Effector memory CD4-positive, alpha-beta T cell (primary cell): ENCODE results near the gene SEC23A.
"Not testable (repeated sequence)": the region's sequence is repeated elsewhere in the genome, so short reads cannot be mapped to it uniquely, and the experiment has no call there.

Experiments
- DNase-seq, 3 donors: peaks; one replicate each; pipeline ENCODE4 v3.0.0-alpha.2; 2020
- H3K27ac ChIP-seq: 2 replicates; pipeline ENCODE4 v1.7.0; 2013; ENCODE audit warnings: mild to moderate bottlenecking, low read length, moderate library complexity; ENCODE audit not compliant: insufficient read depth, poor library complexity, severe bottlenecking
- H3K27me3 ChIP-seq: replicated peaks from 2 replicates; pipeline ENCODE4 v1.7.0; 2013; ENCODE audit warnings: mild to moderate bottlenecking, low read length; ENCODE audit not compliant: insufficient read depth, control insufficient read depth, poor library complexity, severe bottlenecking
- H3K36me3 ChIP-seq: 2 replicates; pipeline ENCODE4 v1.7.0; 2013; ENCODE audit warnings: mild to moderate bottlenecking, low read length, moderate library complexity; ENCODE audit not compliant: control insufficient read depth, insufficient read depth
- H3K4me1 ChIP-seq: 2 replicates; pipeline ENCODE4 v1.7.0; 2013; ENCODE audit warnings: low read length, mild to moderate bottlenecking; ENCODE audit not compliant: control insufficient read depth, insufficient read depth, poor library complexity, severe bottlenecking
- H3K4me3 ChIP-seq: 2 replicates; pipeline ENCODE4 v1.7.0; 2013; ENCODE audit warnings: low read length, low read depth, mild to moderate bottlenecking; ENCODE audit not compliant: insufficient read depth, poor library complexity, severe bottlenecking
- H3K9me3 ChIP-seq: 2 replicates; pipeline ENCODE4 v1.7.0; 2013; ENCODE audit warnings: mild to moderate bottlenecking, low read length, moderate library complexity; ENCODE audit not compliant: control insufficient read depth

The SEC23A gene

GRCh38 chr14:39091716-39092115 is 11.3 kb downstream of the SEC23A start:
- H3K4me1 ChIP-seq, result no peaks in the 10 kb centered on the region
- H3K27me3 ChIP-seq, result no peaks in the 10 kb centered on the region
- H3K27ac ChIP-seq, result no peak overlapping the region
- H3K4me3 ChIP-seq, result no peak overlapping the region
- peaks cover 51% of the 10 kb centered on the region for H3K36me3 ChIP-seq
- no peak for DNase-seq
- H3K9me3 ChIP-seq, result no peaks in the 10 kb centered on the region

- Histone ChIP-seq H3K4me3 (no peak overlapping the region), H3K27ac (no peak overlapping the region), H3K36me3 (peaks cover 56% of the 10 kb centered on the region), H3K4me1 (no peaks in the 10 kb centered on the region), H3K27me3 (no peaks in the 10 kb centered on the region), H3K9me3 (no peaks in the 10 kb centered on the region)
- no peak for DNase-seq
Observed at GRCh38 chr14:39090548-39091111, 12.4 kb downstream of the SEC23A start.

- H3K4me3 ChIP-seq, result no peak overlapping the region
- H3K4me1 ChIP-seq, result no peaks in the 10 kb centered on the region
- no peak for DNase-seq
- no peak overlapping the region for H3K27ac ChIP-seq
- H3K9me3 ChIP-seq, result no peaks in the 10 kb centered on the region
- peaks cover 58% of the 10 kb centered on the region for H3K36me3 ChIP-seq
- no peaks in the 10 kb centered on the region for H3K27me3 ChIP-seq
Observed at GRCh38 chr14:39087493-39087892, 15.5 kb downstream of the SEC23A start.

- DNase-seq, result no peak
- no peaks in the 10 kb centered on the region for H3K27me3 ChIP-seq
- H3K4me1 ChIP-seq, result no peaks in the 10 kb centered on the region
- H3K9me3 ChIP-seq, result no peaks in the 10 kb centered on the region
- no peak overlapping the region for H3K4me3 ChIP-seq
- peaks cover 50% of the 10 kb centered on the region for H3K36me3 ChIP-seq
- no peak overlapping the region for H3K27ac ChIP-seq
Observed at GRCh38 chr14:39085933-39086332, 17.1 kb downstream of the SEC23A start.

- no peak for DNase-seq
- Histone ChIP-seq H3K27me3 (no peaks in the 10 kb centered on the region), H3K9me3 (no peaks in the 10 kb centered on the region), H3K4me3 (no peak overlapping the region), H3K4me1 (no peaks in the 10 kb centered on the region), H3K27ac (no peak overlapping the region), H3K36me3 (peaks cover 42% of the 10 kb centered on the region)
Observed at GRCh38 chr14:39083127-39083526, 19.9 kb downstream of the SEC23A start.

- H3K36me3 ChIP-seq, result peaks cover 33% of the 10 kb centered on the region
- no peak for DNase-seq
Observed at GRCh38 chr14:39080886-39081285, 22.1 kb downstream of the SEC23A start.

GRCh38 chr14:39071096-39071495 is 31.9 kb downstream of the SEC23A start:
- no peak overlapping the region for H3K4me3 ChIP-seq
- DNase-seq, result no peak
- H3K9me3 ChIP-seq, result no peaks in the 10 kb centered on the region
- no peaks in the 10 kb centered on the region for H3K27me3 ChIP-seq
- peaks cover 43% of the 10 kb centered on the region for H3K36me3 ChIP-seq
- no peak overlapping the region for H3K27ac ChIP-seq
- no peaks in the 10 kb centered on the region for H3K4me1 ChIP-seq

More at GRCh38 chr14:39080886-39081285, 22.1 kb downstream of the SEC23A start:
- Histone ChIP-seq H3K27ac (no peak overlapping the region), H3K4me3 (no peak overlapping the region), H3K27me3 (no peaks in the 10 kb centered on the region), H3K9me3 (no peaks in the 10 kb centered on the region), H3K4me1 (no peaks in the 10 kb centered on the region)

GRCh38 chr14:39069923-39070322 is 33.1 kb downstream of the SEC23A start:
- H3K9me3 ChIP-seq, result no peaks in the 10 kb centered on the region
- peaks cover 40% of the 10 kb centered on the region for H3K36me3 ChIP-seq
- H3K4me1 ChIP-seq, result no peaks in the 10 kb centered on the region
- no peak overlapping the region for H3K4me3 ChIP-seq
- no peak overlapping the region for H3K27ac ChIP-seq
- no peaks in the 10 kb centered on the region for H3K27me3 ChIP-seq
- no peak for DNase-seq

- H3K4me1 ChIP-seq, DNase-seq, H3K27me3 ChIP-seq, H3K9me3 ChIP-seq, H3K4me3 ChIP-seq, H3K27ac ChIP-seq: not testable (repeated sequence)
- H3K36me3 ChIP-seq, result peaks cover 41% of the 10 kb centered on the region
Observed at GRCh38 chr14:39069169-39069805, 33.7 kb downstream of the SEC23A start.

- peaks cover 14% of the 10 kb centered on the region for H3K9me3 ChIP-seq
- H3K4me3 ChIP-seq, result no peak overlapping the region
- DNase-seq, result no peak
- no peak overlapping the region for H3K27ac ChIP-seq
- no peaks in the 10 kb centered on the region for H3K4me1 ChIP-seq
- no peaks in the 10 kb centered on the region for H3K27me3 ChIP-seq
- peaks cover 72% of the 10 kb centered on the region for H3K36me3 ChIP-seq
Observed at GRCh38 chr14:39060818-39061437, 42.1 kb downstream of the SEC23A start.
